ENCODE data around the gene FHIP1A. TPM values are rescaled to one million over a fixed set of nuclear protein-coding genes. Genes with fewer than 3 reads are reported as not detected.

FHIP1A gene
- polyA plus RNA-seq, 1 of the 3 experiments (the other 2 are of a cell fraction): 1.3 TPM

DNA sequence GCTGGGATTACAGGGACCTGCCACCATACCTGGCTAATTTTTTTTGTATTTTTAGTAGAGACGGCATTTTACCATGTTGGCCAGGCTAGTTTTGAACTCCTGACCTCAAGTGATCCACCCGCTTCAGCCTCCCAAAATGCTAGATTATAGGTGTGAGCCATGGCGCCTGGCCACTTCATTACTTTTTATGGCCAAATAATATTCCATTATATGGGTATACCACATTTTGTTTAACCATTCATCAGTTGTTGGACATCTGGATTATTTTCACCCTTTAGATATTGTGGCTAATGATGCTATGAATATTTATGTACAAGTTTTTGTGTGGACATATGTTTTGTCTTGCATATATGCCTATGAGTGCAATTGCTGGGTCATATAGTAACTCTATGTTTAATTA, 8.6 kb upstream of the FHIP1A start:
- ChIA-PET POLR2A (no interaction called here), CTCF (no interaction called here)
- H3K27ac ChIP-seq (ENCODE audit: low read depth in 2 of 2, low read length in 1 of 2): no peak overlapping the region
- H3K4me2 ChIP-seq: no peak overlapping the region
- no peaks in the 10 kb centered on the region for H3K36me3 ChIP-seq (replicated peaks in 1 of 2; ENCODE audit: control insufficient read depth in 1 of 2, insufficient read depth in 2 of 2, low read length in 1 of 2)
- no peaks in the 10 kb centered on the region for H3F3A ChIP-seq (replicated peaks; ENCODE audit: insufficient read depth)
- no peaks in the 10 kb centered on the region for H3K27me3 ChIP-seq (ENCODE audit: insufficient read depth)
- no peaks in the 10 kb centered on the region for H4K20me1 ChIP-seq (ENCODE audit: insufficient read depth)
- no peak for TF ChIP-seq YY1 (IDR thresholded peaks at IDR 0.05; ENCODE audit: low read depth)
- TF ChIP-seq, protein P1, sequence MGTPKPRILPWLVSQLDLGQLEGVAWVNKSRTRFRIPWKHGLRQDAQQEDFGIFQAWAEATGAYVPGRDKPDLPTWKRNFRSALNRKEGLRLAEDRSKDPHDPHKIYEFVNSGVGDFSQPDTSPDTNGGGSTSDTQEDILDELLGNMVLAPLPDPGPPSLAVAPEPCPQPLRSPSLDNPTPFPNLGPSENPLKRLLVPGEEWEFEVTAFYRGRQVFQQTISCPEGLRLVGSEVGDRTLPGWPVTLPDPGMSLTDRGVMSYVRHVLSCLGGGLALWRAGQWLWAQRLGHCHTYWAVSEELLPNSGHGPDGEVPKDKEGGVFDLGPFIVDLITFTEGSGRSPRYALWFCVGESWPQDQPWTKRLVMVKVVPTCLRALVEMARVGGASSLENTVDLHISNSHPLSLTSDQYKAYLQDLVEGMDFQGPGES (IDR thresholded peaks at IDR 0.05; ENCODE audit: low read depth, low read length): no peak
- TF ChIP-seq POLR2AphosphoS5 (IDR thresholded peaks at IDR 0.05; ENCODE audit: low read depth, low read length): no peak
- TF ChIP-seq, protein P2, sequence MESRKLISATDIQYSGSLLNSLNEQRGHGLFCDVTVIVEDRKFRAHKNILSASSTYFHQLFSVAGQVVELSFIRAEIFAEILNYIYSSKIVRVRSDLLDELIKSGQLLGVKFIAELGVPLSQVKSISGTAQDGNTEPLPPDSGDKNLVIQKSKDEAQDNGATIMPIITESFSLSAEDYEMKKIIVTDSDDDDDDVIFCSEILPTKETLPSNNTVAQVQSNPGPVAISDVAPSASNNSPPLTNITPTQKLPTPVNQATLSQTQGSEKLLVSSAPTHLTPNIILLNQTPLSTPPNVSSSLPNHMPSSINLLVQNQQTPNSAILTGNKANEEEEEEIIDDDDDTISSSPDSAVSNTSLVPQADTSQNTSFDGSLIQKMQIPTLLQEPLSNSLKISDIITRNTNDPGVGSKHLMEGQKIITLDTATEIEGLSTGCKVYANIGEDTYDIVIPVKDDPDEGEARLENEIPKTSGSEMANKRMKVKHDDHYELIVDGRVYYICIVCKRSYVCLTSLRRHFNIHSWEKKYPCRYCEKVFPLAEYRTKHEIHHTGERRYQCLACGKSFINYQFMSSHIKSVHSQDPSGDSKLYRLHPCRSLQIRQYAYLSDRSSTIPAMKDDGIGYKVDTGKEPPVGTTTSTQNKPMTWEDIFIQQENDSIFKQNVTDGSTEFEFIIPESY (IDR thresholded peaks at IDR 0.05; ENCODE audit: borderline replicate concordance, low read depth): no peak
- no peak for TF ChIP-seq TAF1 (IDR thresholded peaks at IDR 0.05; ENCODE audit: borderline replicate concordance, low read depth, low read length)
- H3K4me1 ChIP-seq (ENCODE audit: control insufficient read depth in 1 of 2, insufficient read depth in 2 of 2, low read depth in 1 of 2, low read length in 1 of 2): no peaks in the 10 kb centered on the region
- WGBS (ENCODE audit: low lambda C conversion rate): 83% methylated on average over 3 of the region's 3 CpGs
- H3K4me3 ChIP-seq (ENCODE audit: low read depth in 2 of 2, low read length in 1 of 2): no peak overlapping the region
- H3K9me3 ChIP-seq: no peaks in the 10 kb centered on the region
- H3K79me2 ChIP-seq (ENCODE audit: insufficient read depth): no peaks in the 10 kb centered on the region
- DNase-seq: no peak
- H3K9ac ChIP-seq: no peak overlapping the region
- no peak overlapping the region for H2AFZ ChIP-seq (ENCODE audit: low read depth)
- no peaks in the 10 kb centered on the region for H3K9me2 ChIP-seq

DNA sequence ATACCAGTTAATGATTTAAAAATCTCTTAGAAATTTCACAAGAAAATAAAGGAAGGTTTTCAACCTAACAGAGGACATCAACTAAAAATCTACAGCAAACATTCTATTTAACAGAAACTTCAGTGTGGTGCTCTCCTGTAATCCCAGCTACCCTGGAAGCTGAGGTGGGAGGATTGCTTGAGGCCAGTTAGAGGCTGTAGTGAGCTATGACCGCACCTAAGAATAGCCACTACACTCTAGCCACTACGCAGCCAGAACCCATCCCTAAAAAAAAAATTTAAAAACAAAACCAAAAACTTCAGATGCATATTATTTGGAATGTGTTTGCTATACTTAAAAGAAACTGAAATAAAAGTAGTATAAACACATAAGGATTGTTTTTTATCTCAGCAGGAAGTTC, 7.2 kb upstream of the FHIP1A start:
- H3K9me3 ChIP-seq: no peaks in the 10 kb centered on the region
- no peaks in the 10 kb centered on the region for H3K9me2 ChIP-seq
- CTCF ChIA-PET: interaction anchor here (0.6 kb wide), 1 partner anchor 989 kb away, joined by 3 read pairs; no protein-coding TSS in a partner anchor
- H3K9ac ChIP-seq: no peak overlapping the region
- no peaks in the 10 kb centered on the region for H3K27me3 ChIP-seq (ENCODE audit: insufficient read depth)
- POLR2A ChIA-PET: interaction anchor here (0.6 kb wide), 1 partner anchor 119 kb away, joined by 3 read pairs; no protein-coding TSS in a partner anchor
- H4K20me1 ChIP-seq (ENCODE audit: insufficient read depth): no peaks in the 10 kb centered on the region
- TF ChIP-seq GABPA (IDR thresholded peaks at IDR 0.05; ENCODE audit: low read depth) (no peak), SIN3A (IDR thresholded peaks at IDR 0.05; ENCODE audit: borderline replicate concordance, low read depth, low read length) (no peak), TCF12 (IDR thresholded peaks at IDR 0.05) (no peak)
- TF ChIP-seq, protein P3, sequence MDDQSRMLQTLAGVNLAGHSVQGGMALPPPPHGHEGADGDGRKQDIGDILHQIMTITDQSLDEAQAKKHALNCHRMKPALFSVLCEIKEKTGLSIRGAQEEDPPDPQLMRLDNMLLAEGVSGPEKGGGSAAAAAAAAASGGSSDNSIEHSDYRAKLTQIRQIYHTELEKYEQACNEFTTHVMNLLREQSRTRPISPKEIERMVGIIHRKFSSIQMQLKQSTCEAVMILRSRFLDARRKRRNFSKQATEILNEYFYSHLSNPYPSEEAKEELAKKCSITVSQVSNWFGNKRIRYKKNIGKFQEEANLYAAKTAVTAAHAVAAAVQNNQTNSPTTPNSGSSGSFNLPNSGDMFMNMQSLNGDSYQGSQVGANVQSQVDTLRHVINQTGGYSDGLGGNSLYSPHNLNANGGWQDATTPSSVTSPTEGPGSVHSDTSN (IDR thresholded peaks at IDR 0.05): no peak
- TF ChIP-seq, protein P4, sequence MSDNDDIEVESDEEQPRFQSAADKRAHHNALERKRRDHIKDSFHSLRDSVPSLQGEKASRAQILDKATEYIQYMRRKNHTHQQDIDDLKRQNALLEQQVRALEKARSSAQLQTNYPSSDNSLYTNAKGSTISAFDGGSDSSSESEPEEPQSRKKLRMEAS (IDR thresholded peaks at IDR 0.05; ENCODE audit: low read depth): no peak
- TF ChIP-seq, protein P5, sequence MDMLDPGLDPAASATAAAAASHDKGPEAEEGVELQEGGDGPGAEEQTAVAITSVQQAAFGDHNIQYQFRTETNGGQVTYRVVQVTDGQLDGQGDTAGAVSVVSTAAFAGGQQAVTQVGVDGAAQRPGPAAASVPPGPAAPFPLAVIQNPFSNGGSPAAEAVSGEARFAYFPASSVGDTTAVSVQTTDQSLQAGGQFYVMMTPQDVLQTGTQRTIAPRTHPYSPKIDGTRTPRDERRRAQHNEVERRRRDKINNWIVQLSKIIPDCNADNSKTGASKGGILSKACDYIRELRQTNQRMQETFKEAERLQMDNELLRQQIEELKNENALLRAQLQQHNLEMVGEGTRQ (IDR thresholded peaks at IDR 0.05; ENCODE audit: borderline replicate concordance, low read depth, low read length): no peak
- no peaks in the 10 kb centered on the region for H3F3A ChIP-seq (replicated peaks; ENCODE audit: insufficient read depth)
- WGBS (ENCODE audit: low lambda C conversion rate): 100% methylated on average over 2 of the region's 2 CpGs
- DNase-seq: no peak
- H3K36me3 ChIP-seq (replicated peaks in 1 of 2; ENCODE audit: control insufficient read depth in 1 of 2, insufficient read depth in 2 of 2, low read length in 1 of 2): no peaks in the 10 kb centered on the region
- H2AFZ ChIP-seq (ENCODE audit: low read depth): no peak overlapping the region
- no peak overlapping the region for H3K27ac ChIP-seq (ENCODE audit: low read depth in 2 of 2, low read length in 1 of 2)
- H3K79me2 ChIP-seq (ENCODE audit: insufficient read depth): no peaks in the 10 kb centered on the region
- no peak overlapping the region for H3K4me3 ChIP-seq (ENCODE audit: low read depth in 2 of 2, low read length in 1 of 2)
- H3K4me1 ChIP-seq (ENCODE audit: control insufficient read depth in 1 of 2, insufficient read depth in 2 of 2, low read depth in 1 of 2, low read length in 1 of 2): no peaks in the 10 kb centered on the region
- no peak overlapping the region for H3K4me2 ChIP-seq

Data from SK-N-SH (cell line).